ENCODE results near the gene FBXO15. TPM values are rescaled to one million over a fixed set of nuclear protein-coding genes. Genes with fewer than 3 reads are reported as not detected.

FBXO15 gene
- total and polyA plus RNA-seq, 3 experiments from 2014 or later = 0.55 to 1.3 (median 0.77) TPM

DNA sequence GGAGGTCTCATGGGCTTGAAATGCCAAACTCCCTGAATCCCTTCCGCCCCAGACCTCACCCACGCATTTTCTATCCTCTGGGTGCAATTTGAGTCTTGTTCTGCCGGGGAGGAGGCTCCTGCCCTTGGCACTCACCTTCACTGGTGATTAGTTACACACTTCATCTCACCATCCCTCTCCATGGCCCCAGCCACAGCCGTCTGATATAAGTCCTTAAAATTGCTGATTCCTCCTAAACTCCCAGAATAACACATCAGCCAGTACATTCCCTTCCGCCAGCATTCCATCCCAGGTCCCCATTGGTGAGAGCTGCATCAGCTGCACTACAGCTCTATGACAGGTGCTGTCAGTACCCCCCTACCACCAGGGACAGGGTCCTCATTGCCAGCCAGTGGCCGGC is 4.6 kb upstream of the FBXO15 start:
- no peak overlapping the region for H3K27ac Mint-ChIP-seq
- peaks cover 43 to 55% (median 51%) of the 10 kb centered on the region in 3 donors for H3K4me1 Mint-ChIP-seq
- H3K27ac ChIP-seq (ENCODE audit: low read depth, low read length) = no peak overlapping the region
- H3K27me3 Mint-ChIP-seq = peaks cover 0 to 3% of the 10 kb centered on the region in 2 donors
- H3K36me3 Mint-ChIP-seq = peaks cover 0 to 70% (median 13%) of the 10 kb centered on the region in 3 donors
- peaks cover 22% of the 10 kb centered on the region for H3K4me1 ChIP-seq (ENCODE audit: insufficient read depth, low read length)
- POLR2A ChIA-PET = interaction anchor here (0.6 kb wide), 1 partner anchor 1083 kb away, joined by 4 read pairs; no protein-coding TSS in a partner anchor
- DNase-seq = no peak
- CTCF ChIA-PET = interaction anchor here (1.2 kb wide), 1 partner anchor 43 kb away, joined by 4 read pairs; no protein-coding TSS in a partner anchor
- H3K4me3 Mint-ChIP-seq = peak overlapping the region in 2 of 7 donors; percentile 26 to 80
- peaks cover 19% of the 10 kb centered on the region for H3K36me3 ChIP-seq (ENCODE audit: insufficient read depth, low read length)
- no peaks in the 10 kb centered on the region for H3K27me3 ChIP-seq (ENCODE audit: insufficient read depth, low read length, poor library complexity, severe bottlenecking)
- peaks cover 0 to 1% (median 0%) of the 10 kb centered on the region in 5 donors for H3K9me3 Mint-ChIP-seq
- H3K4me3 ChIP-seq (ENCODE audit: low read length) = no peak overlapping the region
- H3K9me3 ChIP-seq (ENCODE audit: low read length) = no peaks in the 10 kb centered on the region

DNA sequence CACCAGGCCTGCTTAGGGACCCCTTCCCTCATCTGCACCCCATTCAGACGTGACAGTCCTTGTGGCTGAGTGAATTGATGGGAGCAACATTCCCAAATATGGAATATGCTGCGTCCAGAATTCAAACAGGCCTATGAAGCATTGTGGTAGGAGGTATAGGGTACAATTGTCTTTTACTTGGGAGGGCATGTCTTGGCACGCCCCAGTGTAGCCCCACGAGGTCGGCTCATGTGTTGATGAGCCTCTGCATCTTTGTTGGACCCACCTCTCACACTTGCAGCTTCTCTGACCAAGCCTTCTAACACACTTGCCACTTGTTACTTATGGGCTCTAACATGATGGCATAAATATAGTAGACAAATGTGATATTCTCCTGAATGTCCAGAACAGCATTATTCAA is 2.2 kb upstream of the FBXO15 start:
- H3K27ac Mint-ChIP-seq = peak overlapping the region in 1 of 8 donors; percentile 21
- Histone ChIP-seq H3K27ac (ENCODE audit: low read depth, low read length) (no peak overlapping the region), H3K27me3 (ENCODE audit: insufficient read depth, low read length, poor library complexity, severe bottlenecking) (no peaks in the 10 kb centered on the region), H3K36me3 (ENCODE audit: insufficient read depth, low read length) (peaks cover 4% of the 10 kb centered on the region), H3K4me3 (ENCODE audit: low read length) (no peak overlapping the region), H3K4me1 (ENCODE audit: insufficient read depth, low read length) (peaks cover 26% of the 10 kb centered on the region), H3K9me3 (ENCODE audit: low read length) (no peaks in the 10 kb centered on the region)
- H3K36me3 Mint-ChIP-seq = peaks cover 0 to 50% (median 5%) of the 10 kb centered on the region in 3 donors
- H3K27me3 Mint-ChIP-seq = peaks cover 0 to 3% of the 10 kb centered on the region in 2 donors
- peak overlapping the region in 6 of 7 donors; percentile 41 to 100 (median 94) for H3K4me3 Mint-ChIP-seq
- ChIA-PET CTCF (no interaction called here), POLR2A (interaction anchor here (0.6 kb wide), 1 partner anchor 92 kb away, joined by 3 read pairs; no protein-coding TSS in a partner anchor)
- H3K4me1 Mint-ChIP-seq = peaks cover 49 to 65% (median 61%) of the 10 kb centered on the region in 3 donors
- DNase-seq = no peak
- H3K9me3 Mint-ChIP-seq = peaks cover 0 to 1% (median 0%) of the 10 kb centered on the region in 5 donors

DNA sequence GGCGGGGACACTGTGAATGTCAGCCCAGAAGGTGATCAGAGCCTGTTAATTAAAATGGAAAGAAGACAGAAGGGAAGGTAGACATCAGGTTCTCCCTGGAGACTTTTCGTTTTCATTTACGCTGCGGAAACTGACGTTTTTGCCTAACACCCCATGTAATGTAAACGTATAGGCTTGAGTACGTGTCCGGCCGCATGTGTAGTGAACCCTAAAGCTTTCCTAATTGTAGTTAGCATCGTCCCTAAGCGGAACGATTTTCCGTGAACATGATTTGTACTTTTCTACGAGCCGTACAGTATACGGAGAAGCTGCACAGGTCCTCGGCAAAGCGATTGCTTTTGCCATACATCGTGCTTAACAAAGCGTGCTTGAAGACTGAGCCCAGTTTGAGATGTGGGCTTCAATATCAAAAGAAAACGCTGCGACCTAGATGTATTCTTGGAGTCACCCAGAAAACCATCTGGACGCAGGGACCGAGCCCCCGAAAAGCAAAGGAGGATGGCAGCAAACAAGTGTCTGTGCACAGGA is 973 bp upstream of the FBXO15 start:
- no peaks in the 10 kb centered on the region for H3K27me3 ChIP-seq (ENCODE audit: insufficient read depth, low read length, poor library complexity, severe bottlenecking)
- CTCF ChIA-PET = interaction anchor here (1.1 kb wide), 1 partner anchor 66 kb away, joined by 3 read pairs; no protein-coding TSS in a partner anchor
- H3K4me1 ChIP-seq (ENCODE audit: insufficient read depth, low read length) = peaks cover 26% of the 10 kb centered on the region
- H3K4me3 ChIP-seq (ENCODE audit: low read length) = peak overlapping the region; percentile 98
- peak overlapping the region; percentile 99 for H3K27ac ChIP-seq (ENCODE audit: low read depth, low read length)
- DNase-seq = no peak
- Mint-ChIP-seq H3K4me3 (peak overlapping the region; percentile 93 to 100 (median 94)), H3K36me3 (peaks cover 0 to 42% (median 3%) of the 10 kb centered on the region in 3 donors), H3K27ac (peak overlapping the region; percentile 94 to 100 (median 100)), H3K9me3 (peaks cover 0 to 1% (median 0%) of the 10 kb centered on the region in 5 donors), H3K4me1 (peaks cover 47 to 65% (median 61%) of the 10 kb centered on the region in 3 donors), H3K27me3 (peaks cover 0 to 3% of the 10 kb centered on the region in 2 donors)
- no peaks in the 10 kb centered on the region for H3K9me3 ChIP-seq (ENCODE audit: low read length)
- POLR2A ChIA-PET = interaction anchor here (1.5 kb wide), 1 partner anchor 65 kb away, joined by 4 read pairs; no protein-coding TSS in a partner anchor
- H3K36me3 ChIP-seq (ENCODE audit: insufficient read depth, low read length) = peaks cover 4% of the 10 kb centered on the region

DNA sequence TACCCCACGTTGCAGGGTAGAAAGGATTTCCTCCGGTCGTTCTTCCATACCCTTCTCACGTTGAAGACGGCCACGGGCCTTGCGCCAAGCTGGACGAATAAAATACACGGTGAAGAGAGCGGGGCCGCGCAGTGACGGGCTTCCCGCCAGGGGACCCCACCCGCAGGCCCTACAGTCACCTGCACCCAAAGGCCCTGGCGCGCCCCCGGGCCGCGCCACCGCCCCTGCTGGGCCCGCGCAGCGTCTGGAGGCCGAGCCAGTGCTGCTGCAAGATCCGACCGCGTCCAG is 199 bp downstream of the FBXO15 start:
- Histone ChIP-seq H3K4me1 (ENCODE audit: insufficient read depth, low read length) (peaks cover 26% of the 10 kb centered on the region), H3K27me3 (ENCODE audit: insufficient read depth, low read length, poor library complexity, severe bottlenecking) (no peaks in the 10 kb centered on the region), H3K9me3 (ENCODE audit: low read length) (no peaks in the 10 kb centered on the region), H3K27ac (ENCODE audit: low read depth, low read length) (peak overlapping the region; percentile 99), H3K4me3 (ENCODE audit: low read length) (peak overlapping the region; percentile 98), H3K36me3 (ENCODE audit: insufficient read depth, low read length) (peaks cover 4% of the 10 kb centered on the region)
- CTCF ChIA-PET = no interaction called here
- Mint-ChIP-seq H3K27ac (peak overlapping the region; percentile 94 to 100 (median 100)), H3K4me3 (peak overlapping the region; percentile 93 to 100 (median 94)), H3K4me1 (peaks cover 39 to 56% (median 51%) of the 10 kb centered on the region in 3 donors), H3K27me3 (peaks cover 0 to 3% of the 10 kb centered on the region in 2 donors), H3K36me3 (peaks cover 0 to 33% (median 3%) of the 10 kb centered on the region in 3 donors), H3K9me3 (peaks cover 0 to 1% (median 0%) of the 10 kb centered on the region in 5 donors)
- POLR2A ChIA-PET = no interaction called here
- DNase-seq = no peak

DNA sequence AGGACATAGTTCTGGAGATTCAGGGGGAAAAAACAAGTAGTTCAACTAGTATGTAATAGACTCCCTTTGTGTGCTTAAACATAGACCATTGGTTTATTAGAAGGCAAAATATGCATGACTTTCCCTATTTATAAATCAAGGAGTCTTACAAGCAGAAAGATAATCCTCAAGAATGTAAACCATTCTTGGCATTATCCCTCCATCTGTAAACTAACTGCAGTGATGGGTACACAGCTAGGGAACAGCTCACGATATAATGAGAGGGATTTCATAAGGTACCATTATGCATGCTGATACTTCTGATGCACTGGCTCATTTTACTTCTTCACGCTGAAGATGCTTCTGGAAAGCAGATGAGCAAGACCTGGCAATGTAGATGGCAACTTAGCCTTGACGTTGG is 878 bp downstream of the FBXO15 start:
- H3K4me3 ChIP-seq (ENCODE audit: low read length) = peak overlapping the region; percentile 98
- Mint-ChIP-seq H3K4me1 (peaks cover 35 to 52% (median 47%) of the 10 kb centered on the region in 3 donors), H3K4me3 (peak overlapping the region; percentile 93 to 100 (median 94)), H3K9me3 (peaks cover 0 to 1% (median 0%) of the 10 kb centered on the region in 5 donors), H3K27me3 (peaks cover 0 to 3% of the 10 kb centered on the region in 2 donors), H3K27ac (peak overlapping the region; percentile 90 to 100 (median 99)), H3K36me3 (peaks cover 0 to 29% (median 0%) of the 10 kb centered on the region in 3 donors)
- POLR2A ChIA-PET = no interaction called here
- CTCF ChIA-PET = no interaction called here
- H3K36me3 ChIP-seq (ENCODE audit: insufficient read depth, low read length) = peaks cover 4% of the 10 kb centered on the region
- H3K27ac ChIP-seq (ENCODE audit: low read depth, low read length) = peak overlapping the region; percentile 99
- no peak for DNase-seq
- H3K9me3 ChIP-seq (ENCODE audit: low read length) = no peaks in the 10 kb centered on the region
- H3K27me3 ChIP-seq (ENCODE audit: insufficient read depth, low read length, poor library complexity, severe bottlenecking) = no peaks in the 10 kb centered on the region
- peaks cover 26% of the 10 kb centered on the region for H3K4me1 ChIP-seq (ENCODE audit: insufficient read depth, low read length)

DNA sequence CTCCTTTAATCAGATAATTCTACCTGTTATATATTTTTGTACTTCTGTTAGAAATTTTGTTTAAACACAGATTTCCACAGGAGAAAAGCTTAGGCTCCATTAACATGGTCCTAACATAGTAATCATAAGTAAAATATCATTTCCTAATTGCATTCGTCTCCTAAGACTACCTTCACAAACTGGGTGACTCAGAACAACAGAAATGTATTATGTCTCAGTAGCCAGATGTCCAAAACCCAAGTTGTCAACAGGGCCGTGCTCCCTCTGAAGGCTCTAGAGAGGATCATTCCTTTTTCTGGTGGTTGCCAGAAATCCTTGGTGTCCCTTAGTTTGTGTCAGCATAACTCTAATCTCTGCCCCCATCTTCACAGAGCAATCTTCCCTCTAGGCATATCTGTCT is 5.4 kb downstream of the FBXO15 start:
- no peak overlapping the region for H3K4me3 ChIP-seq (ENCODE audit: low read length)
- H3K36me3 Mint-ChIP-seq = peaks cover 0 to 1% (median 0%) of the 10 kb centered on the region in 3 donors
- H3K4me1 Mint-ChIP-seq = peaks cover 7 to 10% (median 10%) of the 10 kb centered on the region in 3 donors
- H3K4me3 Mint-ChIP-seq = no peak overlapping the region
- H3K4me1 ChIP-seq (ENCODE audit: insufficient read depth, low read length) = peaks cover 3% of the 10 kb centered on the region
- H3K36me3 ChIP-seq (ENCODE audit: insufficient read depth, low read length) = no peaks in the 10 kb centered on the region
- H3K27me3 Mint-ChIP-seq = peaks cover 6 to 20% of the 10 kb centered on the region in 2 donors
- CTCF ChIA-PET = no interaction called here
- H3K27ac ChIP-seq (ENCODE audit: low read depth, low read length) = no peak overlapping the region
- H3K27ac Mint-ChIP-seq = no peak overlapping the region
- POLR2A ChIA-PET = no interaction called here
- no peaks in the 10 kb centered on the region for H3K27me3 ChIP-seq (ENCODE audit: insufficient read depth, low read length, poor library complexity, severe bottlenecking)
- H3K9me3 ChIP-seq (ENCODE audit: low read length) = no peaks in the 10 kb centered on the region
- no peaks in the 10 kb centered on the region for H3K9me3 Mint-ChIP-seq
- DNase-seq = no peak

DNA sequence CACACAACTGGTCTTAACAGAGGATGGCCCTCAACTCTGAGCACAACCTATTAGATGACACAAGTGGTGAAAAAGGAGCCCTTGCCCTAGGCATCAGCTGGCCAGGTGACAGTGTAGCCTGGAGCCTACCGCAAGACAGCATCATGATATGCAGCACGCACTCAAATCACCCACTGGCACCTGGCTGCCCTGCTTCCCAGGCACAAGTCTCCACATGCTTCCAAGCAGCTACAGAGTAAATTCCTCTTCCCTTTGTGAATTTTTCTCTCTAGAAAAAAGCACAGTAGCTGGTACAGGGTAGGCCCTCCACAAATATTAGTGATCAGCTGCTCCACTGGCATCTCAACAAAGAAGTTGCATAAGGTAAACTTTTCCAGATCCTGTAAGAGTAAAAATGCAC is 6.0 kb downstream of the FBXO15 start:
- Mint-ChIP-seq H3K9me3 (no peaks in the 10 kb centered on the region), H3K4me3 (no peak overlapping the region), H3K27ac (no peak overlapping the region), H3K36me3 (peaks cover 0 to 1% (median 0%) of the 10 kb centered on the region in 3 donors), H3K4me1 (peaks cover 2 to 4% (median 4%) of the 10 kb centered on the region in 3 donors), H3K27me3 (peaks cover 8 to 23% of the 10 kb centered on the region in 2 donors)
- Histone ChIP-seq H3K4me1 (ENCODE audit: insufficient read depth, low read length) (no peaks in the 10 kb centered on the region), H3K27ac (ENCODE audit: low read depth, low read length) (no peak overlapping the region), H3K4me3 (ENCODE audit: low read length) (no peak overlapping the region), H3K36me3 (ENCODE audit: insufficient read depth, low read length) (no peaks in the 10 kb centered on the region), H3K9me3 (ENCODE audit: low read length) (no peaks in the 10 kb centered on the region), H3K27me3 (ENCODE audit: insufficient read depth, low read length, poor library complexity, severe bottlenecking) (no peaks in the 10 kb centered on the region)
- ChIA-PET POLR2A (no interaction called here), CTCF (no interaction called here)
- no peak for DNase-seq

DNA sequence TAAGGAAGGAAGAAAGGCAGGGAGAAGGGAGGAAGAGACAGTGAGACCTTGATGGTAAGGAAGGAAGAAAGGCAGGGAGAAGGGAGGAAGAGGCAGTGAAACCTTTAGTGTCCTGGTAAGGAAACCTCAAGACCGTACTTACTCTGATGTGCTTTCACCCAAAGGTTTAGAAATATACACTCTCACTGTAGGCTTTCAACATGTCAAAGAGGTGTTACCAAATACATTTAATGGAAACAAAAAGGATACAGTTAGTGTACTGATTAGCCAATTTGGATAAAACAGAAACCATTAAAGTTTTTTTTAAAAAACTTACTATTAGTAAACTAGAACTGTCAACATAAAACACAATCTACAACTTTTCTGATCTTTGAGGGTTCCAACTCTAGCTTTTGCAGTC is 7.1 kb downstream of the FBXO15 start:
- ChIA-PET CTCF (no interaction called here), POLR2A (no interaction called here)
- no peaks in the 10 kb centered on the region for H3K9me3 Mint-ChIP-seq
- H3K4me1 Mint-ChIP-seq = no peaks in the 10 kb centered on the region
- peaks cover 8 to 26% of the 10 kb centered on the region in 2 donors for H3K27me3 Mint-ChIP-seq
- DNase-seq = no peak
- peaks cover 0 to 1% (median 0%) of the 10 kb centered on the region in 3 donors for H3K36me3 Mint-ChIP-seq
- Histone ChIP-seq H3K4me3 (ENCODE audit: low read length) (no peak overlapping the region), H3K4me1 (ENCODE audit: insufficient read depth, low read length) (no peaks in the 10 kb centered on the region), H3K27ac (ENCODE audit: low read depth, low read length) (no peak overlapping the region), H3K9me3 (ENCODE audit: low read length) (no peaks in the 10 kb centered on the region), H3K36me3 (ENCODE audit: insufficient read depth, low read length) (no peaks in the 10 kb centered on the region), H3K27me3 (ENCODE audit: insufficient read depth, low read length, poor library complexity, severe bottlenecking) (no peaks in the 10 kb centered on the region)
- H3K27ac Mint-ChIP-seq = no peak overlapping the region
- no peak overlapping the region for H3K4me3 Mint-ChIP-seq
